ENCODE results near the gene ZNF77.

DNA sequence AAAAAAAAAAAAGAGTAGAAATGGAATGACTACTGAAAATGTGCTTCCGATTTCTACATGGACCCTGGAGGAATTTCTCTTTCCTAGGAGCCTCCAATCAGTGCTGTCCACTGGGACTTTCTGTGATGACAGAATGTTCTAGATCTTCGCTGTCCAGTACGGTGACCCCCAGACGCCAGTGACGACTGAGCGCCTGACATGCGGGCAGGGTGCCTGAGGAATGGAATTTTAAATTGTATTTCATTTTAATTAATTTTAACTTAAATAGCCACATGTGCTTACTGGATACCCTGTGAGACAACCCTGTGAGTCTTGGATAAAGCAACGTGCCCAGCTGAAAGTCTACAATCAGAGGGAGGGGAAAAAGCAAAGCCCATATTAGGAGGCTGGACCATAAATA lies 28.5 kb upstream of the ZNF77 start:
- TF ChIP-seq SIN3A (IDR thresholded peaks at IDR 0.05; ENCODE audit: borderline replicate concordance, insufficient read depth, low read length), result no peak
- no peak for TF ChIP-seq POLR2AphosphoS5 (IDR thresholded peaks at IDR 0.05; ENCODE audit: low read depth, low read length)
- no peak for TF ChIP-seq TAF1 (IDR thresholded peaks at IDR 0.05; ENCODE audit: borderline replicate concordance, insufficient read depth, low read length)
- TF ChIP-seq, protein P1, sequence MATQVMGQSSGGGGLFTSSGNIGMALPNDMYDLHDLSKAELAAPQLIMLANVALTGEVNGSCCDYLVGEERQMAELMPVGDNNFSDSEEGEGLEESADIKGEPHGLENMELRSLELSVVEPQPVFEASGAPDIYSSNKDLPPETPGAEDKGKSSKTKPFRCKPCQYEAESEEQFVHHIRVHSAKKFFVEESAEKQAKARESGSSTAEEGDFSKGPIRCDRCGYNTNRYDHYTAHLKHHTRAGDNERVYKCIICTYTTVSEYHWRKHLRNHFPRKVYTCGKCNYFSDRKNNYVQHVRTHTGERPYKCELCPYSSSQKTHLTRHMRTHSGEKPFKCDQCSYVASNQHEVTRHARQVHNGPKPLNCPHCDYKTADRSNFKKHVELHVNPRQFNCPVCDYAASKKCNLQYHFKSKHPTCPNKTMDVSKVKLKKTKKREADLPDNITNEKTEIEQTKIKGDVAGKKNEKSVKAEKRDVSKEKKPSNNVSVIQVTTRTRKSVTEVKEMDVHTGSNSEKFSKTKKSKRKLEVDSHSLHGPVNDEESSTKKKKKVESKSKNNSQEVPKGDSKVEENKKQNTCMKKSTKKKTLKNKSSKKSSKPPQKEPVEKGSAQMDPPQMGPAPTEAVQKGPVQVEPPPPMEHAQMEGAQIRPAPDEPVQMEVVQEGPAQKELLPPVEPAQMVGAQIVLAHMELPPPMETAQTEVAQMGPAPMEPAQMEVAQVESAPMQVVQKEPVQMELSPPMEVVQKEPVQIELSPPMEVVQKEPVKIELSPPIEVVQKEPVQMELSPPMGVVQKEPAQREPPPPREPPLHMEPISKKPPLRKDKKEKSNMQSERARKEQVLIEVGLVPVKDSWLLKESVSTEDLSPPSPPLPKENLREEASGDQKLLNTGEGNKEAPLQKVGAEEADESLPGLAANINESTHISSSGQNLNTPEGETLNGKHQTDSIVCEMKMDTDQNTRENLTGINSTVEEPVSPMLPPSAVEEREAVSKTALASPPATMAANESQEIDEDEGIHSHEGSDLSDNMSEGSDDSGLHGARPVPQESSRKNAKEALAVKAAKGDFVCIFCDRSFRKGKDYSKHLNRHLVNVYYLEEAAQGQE (IDR thresholded peaks at IDR 0.05; ENCODE audit: insufficient read depth in 1 of 2, low read depth in 2 of 2, low read length in 2 of 2), result no peak

All from PFSK-1 (cell line).